HG03558 (cell line): Measurements from ENCODE around the gene MED26.

ENCODE experiments used
- ATAC-seq: cut with Tn5 transposase; IDR thresholded peaks from one replicate; pipeline ENCODE4 v1.9.1; 2021; ENCODE audit warnings: moderate number of reproducible peaks; ENCODE audit not compliant: unreplicated experiment; ENCODE audit errors: extremely low read depth

MED26 gene

DNA sequence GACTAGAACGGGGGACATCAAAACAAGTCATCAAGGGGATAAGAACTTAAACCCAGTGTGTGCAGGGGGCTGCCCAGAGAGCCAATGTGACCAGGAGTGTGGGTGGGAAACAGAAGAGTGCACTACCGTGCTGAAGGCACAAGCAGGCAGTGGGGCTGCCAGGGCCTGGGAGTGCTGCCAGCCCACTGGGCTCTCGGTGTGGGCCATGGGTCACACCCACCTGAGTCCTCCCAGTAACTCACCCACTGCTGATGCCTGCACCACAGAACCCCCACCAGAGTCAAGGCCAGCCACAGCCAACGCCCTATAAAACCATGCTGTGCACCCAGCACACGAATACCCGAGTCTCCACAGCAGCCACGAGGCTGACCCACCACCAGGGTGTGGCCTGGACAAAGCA lies 8.5 kb downstream of the MED26 start:
- no peak for ATAC-seq

DNA sequence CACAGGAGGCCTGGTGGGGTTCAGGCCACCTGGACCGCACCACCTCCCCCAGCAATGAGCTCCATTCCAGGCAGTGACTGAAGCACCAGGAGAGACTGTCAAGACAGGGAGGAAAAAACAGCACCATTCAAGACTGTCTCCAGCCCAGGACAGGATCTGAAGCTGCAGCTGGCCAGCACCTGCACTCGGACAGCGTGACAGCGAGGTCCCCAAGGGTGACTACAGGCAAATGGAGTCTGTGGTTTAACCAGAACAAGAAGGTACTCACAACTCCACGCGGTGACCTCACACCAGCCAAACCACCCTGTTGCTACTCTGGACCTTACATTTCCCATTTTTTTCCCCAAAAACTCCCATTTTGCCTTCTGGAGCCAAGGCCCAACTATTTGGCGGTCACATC lies 9.8 kb downstream of the MED26 start:
- ATAC-seq = no peak

DNA sequence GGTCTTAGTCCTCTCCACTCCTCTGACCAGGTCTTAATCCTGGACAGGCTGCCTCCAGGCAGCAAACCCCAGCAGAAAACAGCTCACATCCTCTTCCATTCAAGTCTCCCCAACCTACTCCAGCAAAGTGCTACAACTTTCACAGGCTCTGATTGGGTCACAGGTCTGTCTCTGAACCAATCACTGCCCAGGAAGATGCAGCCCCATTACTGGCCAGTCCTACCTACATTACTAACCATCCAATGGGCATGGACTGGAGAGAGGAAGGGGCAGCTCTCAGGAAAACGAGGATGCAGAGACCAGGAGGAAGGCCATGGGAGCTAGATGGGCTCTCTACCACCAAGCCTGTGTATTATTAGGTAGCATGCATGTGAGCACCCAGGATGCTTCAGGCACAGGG lies 12.2 kb downstream of the MED26 start:
- no peak for ATAC-seq

DNA sequence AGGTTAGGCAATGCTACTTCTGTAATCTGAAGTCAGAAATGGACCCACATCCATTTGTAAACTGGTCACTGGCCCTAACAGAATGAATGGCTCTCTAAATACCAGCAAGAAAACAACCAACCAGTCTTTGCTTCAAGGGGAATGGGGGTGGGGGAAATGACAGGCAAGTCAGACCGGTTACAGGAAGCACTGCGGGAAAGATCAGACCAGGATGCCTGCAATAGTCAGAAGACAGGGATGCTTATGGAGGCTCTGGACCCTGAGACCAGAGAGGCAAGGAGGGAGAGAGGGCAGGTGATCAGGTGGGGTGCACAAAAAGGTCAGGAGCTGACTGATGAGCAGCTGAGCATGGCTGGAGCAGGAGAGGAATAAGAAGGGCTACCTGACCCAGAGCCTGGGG lies 13.1 kb downstream of the MED26 start:
- no peak for ATAC-seq

DNA sequence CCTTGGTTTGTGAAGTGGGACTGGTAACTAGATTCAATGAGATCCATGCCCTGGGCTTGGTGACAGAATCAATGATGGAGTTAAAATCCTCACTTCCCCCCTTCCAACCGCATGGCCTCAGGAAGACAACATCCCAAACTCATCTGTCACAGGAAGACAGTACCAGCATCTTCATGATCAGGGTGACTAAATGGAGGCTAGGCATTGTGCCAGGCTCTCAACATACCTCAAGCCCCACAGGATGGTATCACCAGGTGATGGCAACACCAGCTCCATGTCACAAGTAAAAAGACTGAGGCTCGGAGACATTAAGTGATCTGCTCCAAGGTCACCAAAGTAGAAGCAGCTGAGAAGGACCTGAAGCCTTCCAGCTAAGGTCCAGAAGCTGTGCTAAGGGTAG lies 14.2 kb downstream of the MED26 start:
- no peak for ATAC-seq

DNA sequence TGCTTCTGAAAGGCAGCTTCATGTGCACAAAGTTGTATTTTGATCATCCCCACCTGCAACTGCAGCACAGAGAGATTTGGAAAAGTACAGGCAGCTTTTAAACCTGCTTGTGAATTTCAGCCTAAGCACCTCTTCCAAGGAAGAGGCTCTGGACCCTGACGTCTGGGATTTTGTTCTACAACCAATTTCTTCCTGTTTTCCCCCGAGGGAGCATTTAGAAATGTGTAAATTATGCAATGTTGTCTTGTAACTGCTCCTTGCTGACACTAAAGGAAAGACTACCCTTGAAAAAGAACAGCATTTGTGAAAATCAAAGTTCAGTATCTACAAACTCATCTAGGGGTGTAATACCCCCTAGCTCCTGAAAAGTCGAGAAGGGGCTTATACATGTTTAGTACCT lies 15.4 kb downstream of the MED26 start:
- no peak for ATAC-seq

DNA sequence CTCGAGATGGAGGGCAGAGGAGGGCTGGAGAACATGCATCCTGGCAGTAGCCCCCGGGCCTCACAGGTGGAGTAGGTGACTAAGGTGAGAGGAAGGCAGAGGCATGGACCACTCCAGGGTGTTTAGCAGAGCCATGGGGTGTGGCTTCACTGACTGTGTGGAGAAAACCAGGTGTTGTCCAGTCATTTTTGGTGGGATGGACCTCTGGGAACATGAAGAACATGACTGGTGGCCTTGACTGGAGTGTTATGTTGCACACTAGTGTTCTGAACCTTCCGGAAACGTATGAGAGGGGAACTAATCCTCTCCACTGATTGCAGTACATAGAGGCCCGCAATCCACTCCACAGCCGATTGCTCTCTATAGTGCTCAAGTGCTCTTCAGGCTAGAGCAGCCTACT lies 16.9 kb downstream of the MED26 start:
- ATAC-seq = no peak

DNA sequence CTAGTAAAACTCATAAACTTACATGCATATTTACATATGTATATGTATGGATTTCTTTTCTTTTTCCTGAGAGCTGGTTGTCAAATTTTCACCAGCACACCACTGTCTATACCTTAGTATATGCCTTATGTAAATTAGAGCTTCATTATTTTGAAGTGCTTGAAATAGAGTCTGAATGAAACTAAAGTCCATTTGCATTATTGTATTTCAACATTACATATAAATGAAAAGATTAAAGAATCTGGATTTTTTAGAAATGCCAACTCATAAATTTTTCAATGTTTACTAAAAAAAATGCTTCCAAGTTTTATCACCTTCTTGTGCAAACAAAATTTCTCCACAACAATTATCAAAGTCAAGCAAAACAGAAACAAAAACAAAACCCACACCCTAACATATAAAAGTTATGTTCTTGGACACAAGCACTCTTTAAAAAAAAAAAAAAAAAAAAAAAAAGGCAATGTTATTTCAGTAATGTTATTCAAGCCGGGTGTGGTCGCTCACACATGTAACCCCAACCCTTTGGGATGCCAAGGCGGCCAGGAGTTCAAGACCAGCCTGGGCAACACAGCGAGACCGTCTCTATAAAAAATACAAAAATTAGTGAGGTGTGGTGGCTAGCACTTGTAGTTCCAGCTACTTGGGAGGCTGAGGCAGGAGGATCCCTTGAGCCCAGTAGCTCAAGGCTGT lies 18.3 kb downstream of the MED26 start:
- no peak for ATAC-seq

DNA sequence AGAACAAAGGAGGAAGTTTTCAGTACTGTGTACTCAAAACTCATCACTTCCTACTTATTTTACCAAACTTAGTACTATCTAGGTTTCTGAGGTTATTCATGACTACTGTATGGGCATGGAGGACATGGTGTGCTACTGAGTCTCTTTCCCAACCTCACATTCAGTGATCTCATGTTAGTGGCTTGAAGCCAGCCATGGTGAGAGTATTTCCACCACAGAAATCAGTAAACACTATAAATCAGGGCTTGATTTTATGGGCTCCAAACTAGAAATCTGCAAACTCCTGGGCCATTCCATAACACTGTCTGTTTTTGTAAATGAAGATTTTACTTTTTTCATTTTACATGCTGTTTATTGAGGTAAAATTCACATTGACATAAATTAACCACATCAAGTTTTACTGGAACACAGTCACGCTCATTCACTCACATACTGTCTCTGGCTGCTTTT lies 19.7 kb downstream of the MED26 start:
- no peak for ATAC-seq

DNA sequence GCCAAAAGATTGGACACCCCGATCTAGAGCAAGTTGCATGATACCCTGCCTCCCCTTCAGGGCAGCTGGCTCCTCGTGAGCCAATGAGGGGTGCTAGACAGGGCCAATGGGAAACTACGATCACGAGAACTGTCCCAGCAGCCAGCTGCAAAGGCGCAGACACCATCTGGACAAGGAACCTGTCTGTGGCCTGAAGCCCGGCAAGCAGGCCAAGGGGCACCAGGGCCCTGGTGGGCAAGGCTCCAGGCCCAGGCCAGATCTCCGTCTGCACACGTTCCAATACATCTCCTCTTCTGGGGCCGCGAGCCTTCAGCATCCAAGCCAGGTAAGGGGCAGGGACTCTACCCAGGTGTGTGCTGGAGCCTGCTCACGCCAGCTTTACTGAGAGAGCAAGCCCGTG lies 20.2 kb downstream of the MED26 start:
- no peak for ATAC-seq

DNA sequence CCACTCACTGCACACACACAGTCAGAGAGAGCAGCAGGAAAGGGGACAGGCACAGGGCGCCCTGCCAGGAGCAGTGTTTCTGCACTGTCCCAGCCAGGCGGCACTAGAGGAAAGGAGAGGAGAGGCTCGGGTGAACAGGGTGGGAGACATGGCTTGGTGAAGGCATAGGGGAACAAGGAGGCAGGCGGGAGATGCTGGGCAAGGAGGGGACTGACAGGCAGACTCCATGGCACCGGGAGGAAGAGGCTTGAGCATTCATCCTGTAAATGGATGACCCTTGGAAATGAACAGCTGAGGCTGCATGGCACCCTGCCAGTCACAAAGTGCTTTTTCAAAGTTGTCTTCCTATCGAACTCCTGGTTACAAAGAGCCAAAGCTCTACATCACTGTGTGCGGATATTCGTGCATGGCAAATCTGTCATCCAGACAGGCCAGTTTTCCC lies 22.4 kb downstream of the MED26 start:
- no peak for ATAC-seq

DNA sequence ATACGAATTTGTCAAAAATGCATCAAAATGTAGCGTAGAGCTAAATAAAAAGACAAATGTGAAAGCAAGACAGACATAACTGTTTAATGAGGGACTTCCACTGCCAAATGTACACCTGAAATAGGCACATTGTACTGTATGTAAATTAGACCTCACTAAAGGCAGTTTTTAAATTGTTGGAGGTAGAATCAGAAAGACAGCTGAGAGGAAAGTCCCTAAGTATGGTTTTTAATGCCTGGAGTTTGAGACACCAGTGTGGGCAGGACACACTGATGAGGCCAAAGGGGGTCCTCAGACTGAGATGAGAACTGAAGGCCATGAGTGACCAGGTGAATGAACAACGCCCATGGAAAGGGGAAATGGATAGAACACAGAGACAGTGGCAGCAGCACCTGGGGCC lies 22.9 kb downstream of the MED26 start:
- no peak for ATAC-seq

DNA sequence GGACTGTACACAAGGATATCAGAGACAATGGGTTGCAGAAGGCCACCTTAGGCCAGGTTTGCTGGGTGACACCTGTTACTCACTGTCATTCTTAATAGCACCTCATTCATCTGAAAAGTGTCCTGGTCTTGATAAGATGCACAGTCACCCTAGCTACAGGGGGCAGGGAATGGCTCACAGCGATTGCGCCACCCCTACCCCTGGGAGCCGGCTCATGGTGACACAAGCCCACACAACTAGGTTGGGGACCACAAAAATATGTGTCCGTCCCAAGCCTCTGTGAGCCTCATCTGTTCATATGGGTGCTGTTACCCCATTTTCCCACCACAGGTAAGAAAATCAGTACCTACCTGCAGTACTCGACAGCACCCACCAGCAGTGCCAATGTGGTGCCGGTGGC lies 23.4 kb downstream of the MED26 start:
- ATAC-seq = no peak

DNA sequence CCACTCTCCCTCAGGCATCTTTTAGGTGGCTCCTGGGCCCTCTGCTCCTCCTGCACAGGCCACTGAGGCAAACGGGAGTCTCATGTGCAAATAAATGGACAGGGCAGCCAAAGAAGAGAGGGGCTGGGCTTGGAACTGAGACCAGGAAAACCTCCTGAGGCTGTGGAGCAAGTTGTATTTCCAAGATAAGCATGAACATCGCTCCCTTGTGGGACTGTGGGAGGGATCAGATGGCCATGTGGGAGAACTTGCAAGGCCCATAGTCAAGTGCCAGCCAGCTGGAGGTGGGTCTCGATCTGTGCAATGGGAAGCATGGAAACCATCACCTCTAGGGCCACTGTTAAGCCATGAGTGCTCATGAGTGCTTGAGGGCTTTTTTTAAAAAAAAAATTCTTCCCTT lies 24.9 kb downstream of the MED26 start:
- no peak for ATAC-seq

DNA sequence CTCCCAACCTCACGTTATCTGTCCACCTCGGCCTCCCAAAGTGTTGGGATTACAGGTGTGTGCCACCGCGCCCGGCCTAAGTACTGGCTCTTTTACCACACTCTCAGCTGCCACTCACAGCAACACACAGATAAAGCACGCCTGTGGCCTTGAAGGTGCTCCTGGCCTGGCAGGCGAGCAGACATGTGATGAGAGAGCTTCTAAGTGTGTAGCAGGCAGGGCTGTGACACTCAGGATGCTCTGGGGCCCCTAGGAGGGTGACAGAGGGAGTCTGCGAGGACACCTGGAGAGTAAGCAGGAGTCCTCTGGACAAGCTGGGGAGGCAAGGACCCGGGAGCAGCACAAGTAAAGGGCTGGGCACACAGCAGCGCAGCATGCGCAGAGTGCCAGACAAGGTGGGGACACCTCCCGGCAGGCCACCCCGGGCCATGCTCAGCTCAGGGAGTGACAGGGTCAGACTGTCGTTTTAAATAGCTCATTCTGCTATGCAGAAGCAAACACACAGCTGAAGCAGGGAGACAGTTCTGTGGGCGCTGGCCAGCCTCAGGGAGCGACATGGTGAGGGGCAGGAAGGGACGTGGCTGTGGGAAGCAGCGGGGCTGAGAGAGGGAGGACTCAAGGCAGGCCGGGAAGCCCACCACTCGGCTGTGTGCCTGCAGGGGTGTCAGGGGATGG lies 26.5 kb downstream of the MED26 start:
- ATAC-seq = no peak

DNA sequence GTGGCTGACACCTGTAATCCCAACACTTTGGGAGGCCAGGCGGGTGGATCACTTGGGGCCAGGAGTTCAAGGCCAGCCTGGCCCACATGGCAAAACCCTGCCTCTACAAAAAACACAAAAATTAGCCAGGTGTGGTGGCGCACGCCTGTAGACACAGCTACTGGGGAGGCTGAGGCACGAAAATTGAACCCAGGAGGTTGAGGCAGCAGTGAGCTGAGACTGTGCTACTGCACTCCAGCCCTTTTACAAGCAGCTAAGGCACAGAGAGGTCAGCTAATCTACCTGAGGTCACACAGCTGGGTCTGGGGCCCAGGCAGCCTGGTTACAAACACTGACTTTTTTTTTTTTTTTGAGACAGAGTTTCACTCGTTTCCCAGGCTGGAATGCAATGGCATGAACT lies 27.2 kb downstream of the MED26 start:
- ATAC-seq = no peak

DNA sequence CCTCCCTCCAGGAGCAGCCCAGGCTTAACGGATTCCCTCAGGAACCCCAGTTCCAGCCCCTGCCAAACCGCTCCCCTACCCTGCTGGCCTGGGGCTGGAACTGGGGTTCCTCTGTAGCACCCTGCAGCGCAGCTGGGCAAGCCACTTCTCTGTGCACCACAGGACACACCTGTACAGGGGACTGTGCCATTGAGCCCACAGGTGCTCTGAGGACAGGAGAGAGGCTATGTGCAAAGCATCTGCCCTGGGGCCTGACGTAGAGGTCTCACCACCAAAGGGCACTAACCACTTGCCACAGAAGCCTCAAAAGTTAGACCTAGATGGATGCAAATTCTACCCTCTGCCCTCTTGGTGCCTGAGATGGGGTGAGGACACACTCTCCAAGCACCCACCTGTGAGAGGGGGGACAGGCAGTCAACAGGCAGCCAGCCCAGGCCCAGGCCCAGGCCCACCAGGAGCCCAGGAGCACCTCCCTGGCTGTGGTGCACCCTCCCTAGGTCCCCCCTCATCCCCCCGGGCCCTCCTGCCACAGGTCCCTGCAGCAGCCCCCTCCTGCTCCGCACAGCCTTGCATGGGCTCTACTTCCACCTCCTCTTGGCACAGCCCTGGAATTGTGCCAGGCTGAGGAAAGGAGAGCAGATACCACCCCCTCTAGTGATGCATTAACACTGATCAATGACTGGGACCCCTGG lies 28.2 kb downstream of the MED26 start:
- no peak for ATAC-seq

DNA sequence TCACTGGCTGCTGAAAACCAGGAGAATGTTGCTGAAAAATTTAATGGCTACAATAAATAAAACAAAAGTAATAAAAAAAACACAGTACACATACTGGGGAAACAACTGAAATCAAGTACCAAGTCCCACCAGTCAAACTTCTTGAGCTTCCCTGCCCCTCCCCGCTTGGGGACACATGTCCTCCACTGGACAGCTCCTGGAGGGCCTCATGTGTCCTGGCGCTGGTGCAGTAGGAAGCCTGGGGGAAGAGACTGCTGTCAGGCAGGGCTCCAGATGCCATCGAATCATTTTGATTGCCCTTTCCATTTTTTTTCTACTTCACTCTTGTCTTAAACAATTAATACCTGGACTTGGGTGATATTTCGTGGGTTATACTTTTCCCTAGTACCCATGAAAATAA lies 29.2 kb downstream of the MED26 start:
- no peak for ATAC-seq

DNA sequence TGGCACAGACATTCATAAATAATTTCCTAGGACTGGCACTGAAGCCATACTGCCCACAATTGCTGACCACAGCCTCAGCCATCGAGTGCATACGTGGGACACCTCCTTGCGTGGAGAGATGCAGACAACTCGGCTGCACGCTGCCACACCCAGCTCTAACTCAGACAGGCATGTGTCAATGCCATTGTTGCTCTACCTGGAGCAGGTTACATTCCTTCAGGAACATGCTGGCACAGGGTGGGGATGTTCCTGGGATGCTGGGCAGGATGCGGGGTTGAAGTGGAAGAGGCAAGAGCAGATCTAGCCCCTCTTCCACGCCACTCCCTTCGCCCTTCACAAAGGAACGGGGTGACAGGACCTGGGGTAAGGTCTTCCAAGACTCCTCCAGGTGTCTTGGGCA lies 31.6 kb downstream of the MED26 start:
- ATAC-seq = no peak

DNA sequence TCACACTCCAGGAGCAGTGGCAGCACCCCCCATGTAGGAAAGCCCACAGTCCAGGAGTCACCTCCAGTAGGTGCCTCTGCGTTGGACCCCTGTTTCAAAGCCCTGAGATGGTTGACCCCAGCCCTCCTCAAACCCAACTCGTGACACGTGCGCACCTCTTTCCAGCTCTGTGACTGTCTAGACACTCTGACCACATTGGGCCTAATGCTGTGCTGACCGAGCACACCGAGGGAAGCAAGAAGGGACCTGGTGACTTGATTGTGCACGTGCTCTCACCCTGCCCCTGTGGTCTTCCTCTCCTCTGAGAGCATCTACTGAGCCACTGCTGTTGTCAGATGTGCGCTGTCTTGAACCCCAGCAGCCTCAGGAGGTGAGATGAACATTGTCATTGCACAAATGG lies 32.9 kb downstream of the MED26 start:
- no peak for ATAC-seq

DNA sequence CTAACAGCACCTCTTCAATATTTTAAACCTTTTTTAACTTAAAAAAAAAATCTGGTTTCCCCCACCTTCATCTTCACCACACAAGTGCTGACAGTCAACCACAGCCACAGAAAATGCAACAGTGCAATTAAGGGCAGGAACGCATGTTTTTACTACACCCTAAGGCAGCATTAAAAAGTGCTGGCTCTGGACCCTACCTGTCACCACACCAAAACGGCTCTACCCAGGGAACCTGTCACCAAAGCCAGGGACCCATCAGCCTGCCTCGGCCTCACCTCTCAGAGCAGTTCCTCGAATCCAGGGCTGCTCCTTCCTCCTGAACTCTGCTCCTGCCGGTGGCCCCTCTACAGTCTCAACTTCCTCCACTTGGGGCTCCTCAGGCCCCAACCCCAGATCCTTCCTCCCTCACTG lies 33.3 kb downstream of the MED26 start:
- ATAC-seq = no peak
